Measurements from ENCODE around the gene PKD2L1.
"Not testable (repeated sequence)": the region's sequence is repeated elsewhere in the genome, so short reads cannot be mapped to it uniquely, and the experiment has no call there.

PKD2L1 gene

GRCh38 chr10:100327007-100327717, 2.9 kb downstream of the PKD2L1 start:
- 67% methylated on average over 8 of the region's 8 CpGs for WGBS

GRCh38 chr10:100325158-100325557, 4.9 kb downstream of the PKD2L1 start:
- WGBS = 42% methylated on average over 7 of the region's 7 CpGs
- H3K9me3 ChIP-seq (ENCODE audit: insufficient read depth, low read depth, low read length) = no peaks in the 10 kb centered on the region
- no peaks in the 10 kb centered on the region for H3K36me3 ChIP-seq (ENCODE audit: insufficient read depth, low read length)
- no peaks in the 10 kb centered on the region for H3K4me1 ChIP-seq (ENCODE audit: insufficient read depth, low read length)
- H3K27me3 ChIP-seq (ENCODE audit: insufficient read depth, low read length) = peaks cover 46% of the 10 kb centered on the region
- H3K27ac ChIP-seq (ENCODE audit: low read depth, low read length) = no peak overlapping the region
- H3K9ac ChIP-seq (ENCODE audit: low read depth, low read length) = no peak overlapping the region
- no peak overlapping the region for H3K4me3 ChIP-seq (ENCODE audit: low read length)

More at GRCh38 chr10:100327007-100327717, 2.9 kb downstream of the PKD2L1 start:
- Histone ChIP-seq H3K9me3 (ENCODE audit: insufficient read depth, low read depth, low read length) (no peaks in the 10 kb centered on the region), H3K36me3 (ENCODE audit: insufficient read depth, low read length) (no peaks in the 10 kb centered on the region), H3K4me3 (ENCODE audit: low read length) (no peak overlapping the region), H3K27ac (ENCODE audit: low read depth, low read length) (no peak overlapping the region), H3K27me3 (ENCODE audit: insufficient read depth, low read length) (peaks cover 43% of the 10 kb centered on the region), H3K4me1 (ENCODE audit: insufficient read depth, low read length) (no peaks in the 10 kb centered on the region), H3K9ac (ENCODE audit: low read depth, low read length) (no peak overlapping the region)

- no peaks in the 10 kb centered on the region for H3K4me1 ChIP-seq (ENCODE audit: insufficient read depth, low read length)
- no peak overlapping the region for H3K4me3 ChIP-seq (ENCODE audit: low read length)
- no peak overlapping the region for H3K27ac ChIP-seq (ENCODE audit: low read depth, low read length)
- no peak overlapping the region for H3K9ac ChIP-seq (ENCODE audit: low read depth, low read length)
- no peaks in the 10 kb centered on the region for H3K36me3 ChIP-seq (ENCODE audit: insufficient read depth, low read length)
- H3K27me3 ChIP-seq (ENCODE audit: insufficient read depth, low read length) = peaks cover 18% of the 10 kb centered on the region; the same call in 1 of the 2 replicates
- no peaks in the 10 kb centered on the region for H3K9me3 ChIP-seq (ENCODE audit: insufficient read depth, low read depth, low read length)
- WGBS = 80% methylated on average over 1 of the region's 1 CpG
These were observed 10.2 kb downstream of the PKD2L1 start for GRCh38 chr10:100319707-100320402.

GRCh38 chr10:100318207-100318606, 11.8 kb downstream of the PKD2L1 start:
- Histone ChIP-seq H3K4me1 (ENCODE audit: insufficient read depth, low read length) (no peaks in the 10 kb centered on the region), H3K9ac (ENCODE audit: low read depth, low read length) (no peak overlapping the region), H3K36me3 (ENCODE audit: insufficient read depth, low read length) (no peaks in the 10 kb centered on the region), H3K9me3 (ENCODE audit: insufficient read depth, low read depth, low read length) (no peaks in the 10 kb centered on the region), H3K27ac (ENCODE audit: low read depth, low read length) (no peak overlapping the region), H3K4me3 (ENCODE audit: low read length) (no peak overlapping the region), H3K27me3 (ENCODE audit: insufficient read depth, low read length) (peaks cover 11% of the 10 kb centered on the region; the same call in 1 of the 2 replicates)
- WGBS = 88% methylated on average over 4 of the region's 4 CpGs

- WGBS = 74% methylated on average over 4 of the region's 4 CpGs
- no peaks in the 10 kb centered on the region for H3K4me1 ChIP-seq (ENCODE audit: insufficient read depth, low read length)
These were observed 14.4 kb downstream of the PKD2L1 start for GRCh38 chr10:100315615-100316014.

GRCh38 chr10:100311298-100311697, 18.7 kb downstream of the PKD2L1 start:
- Histone ChIP-seq H3K36me3 (ENCODE audit: insufficient read depth, low read length) (no peaks in the 10 kb centered on the region), H3K4me3 (ENCODE audit: low read length) (no peak overlapping the region), H3K9ac (ENCODE audit: low read depth, low read length) (no peak overlapping the region), H3K4me1 (ENCODE audit: insufficient read depth, low read length) (no peaks in the 10 kb centered on the region), H3K9me3 (ENCODE audit: insufficient read depth, low read depth, low read length) (no peaks in the 10 kb centered on the region), H3K27ac (ENCODE audit: low read depth, low read length) (no peak overlapping the region), H3K27me3 (ENCODE audit: insufficient read depth, low read length) (peaks cover 18% of the 10 kb centered on the region)
- WGBS = 100% methylated on average over 3 of the region's 4 CpGs

More at GRCh38 chr10:100315615-100316014, 14.4 kb downstream of the PKD2L1 start:
- no peak overlapping the region for H3K4me3 ChIP-seq (ENCODE audit: low read length)
- H3K27ac ChIP-seq (ENCODE audit: low read depth, low read length) = no peak overlapping the region
- peaks cover 24% of the 10 kb centered on the region for H3K27me3 ChIP-seq (ENCODE audit: insufficient read depth, low read length)
- no peaks in the 10 kb centered on the region for H3K36me3 ChIP-seq (ENCODE audit: insufficient read depth, low read length)
- H3K9me3 ChIP-seq (ENCODE audit: insufficient read depth, low read depth, low read length) = no peaks in the 10 kb centered on the region
- no peak overlapping the region for H3K9ac ChIP-seq (ENCODE audit: low read depth, low read length)

GRCh38 chr10:100307684-100308083, 22.3 kb downstream of the PKD2L1 start:
- H3K27me3 ChIP-seq (ENCODE audit: insufficient read depth, low read length) = peaks cover 12% of the 10 kb centered on the region
- H3K4me3 ChIP-seq (ENCODE audit: low read length) = no peak overlapping the region
- no peaks in the 10 kb centered on the region for H3K36me3 ChIP-seq (ENCODE audit: insufficient read depth, low read length)
- no peak overlapping the region for H3K27ac ChIP-seq (ENCODE audit: low read depth, low read length)
- H3K9ac ChIP-seq (ENCODE audit: low read depth, low read length) = no peak overlapping the region
- over 99% methylated on average over 3 of the region's 3 CpGs for WGBS
- no peaks in the 10 kb centered on the region for H3K9me3 ChIP-seq (ENCODE audit: insufficient read depth, low read depth, low read length)
- no peaks in the 10 kb centered on the region for H3K4me1 ChIP-seq (ENCODE audit: insufficient read depth, low read length)

- Histone ChIP-seq H3K4me3 (ENCODE audit: low read length) (no peak overlapping the region), H3K27ac (ENCODE audit: low read depth, low read length) (no peak overlapping the region), H3K9me3 (ENCODE audit: insufficient read depth, low read depth, low read length) (no peaks in the 10 kb centered on the region), H3K4me1 (ENCODE audit: insufficient read depth, low read length) (no peaks in the 10 kb centered on the region), H3K9ac (ENCODE audit: low read depth, low read length) (no peak overlapping the region), H3K27me3 (ENCODE audit: insufficient read depth, low read length) (peaks cover 4% of the 10 kb centered on the region; the same call in 1 of the 2 replicates), H3K36me3 (ENCODE audit: insufficient read depth, low read length) (no peaks in the 10 kb centered on the region)
- WGBS = 93% methylated on average over 5 of the region's 5 CpGs
These were observed 23.2 kb downstream of the PKD2L1 start for GRCh38 chr10:100306861-100307260.

GRCh38 chr10:100304414-100304813, 25.6 kb downstream of the PKD2L1 start:
- 92% methylated on average over 3 of the region's 3 CpGs for WGBS
- no peaks in the 10 kb centered on the region for H3K27me3 ChIP-seq (ENCODE audit: insufficient read depth, low read length)
- H3K36me3 ChIP-seq (ENCODE audit: insufficient read depth, low read length) = no peaks in the 10 kb centered on the region
- no peaks in the 10 kb centered on the region for H3K9me3 ChIP-seq (ENCODE audit: insufficient read depth, low read depth, low read length)
- no peak overlapping the region for H3K4me3 ChIP-seq (ENCODE audit: low read length)
- H3K27ac ChIP-seq (ENCODE audit: low read depth, low read length) = no peak overlapping the region
- no peaks in the 10 kb centered on the region for H3K4me1 ChIP-seq (ENCODE audit: insufficient read depth, low read length)
- no peak overlapping the region for H3K9ac ChIP-seq (ENCODE audit: low read depth, low read length)

GRCh38 chr10:100303724-100304319, 26.2 kb downstream of the PKD2L1 start:
- Histone ChIP-seq H3K36me3 (ENCODE audit: insufficient read depth, low read length) (no peaks in the 10 kb centered on the region), H3K27ac (ENCODE audit: low read depth, low read length) (no peak overlapping the region), H3K9me3 (ENCODE audit: insufficient read depth, low read depth, low read length) (no peaks in the 10 kb centered on the region), H3K9ac (ENCODE audit: low read depth, low read length) (no peak overlapping the region), H3K27me3 (ENCODE audit: insufficient read depth, low read length) (no peaks in the 10 kb centered on the region), H3K4me3 (ENCODE audit: low read length) (no peak overlapping the region), H3K4me1 (ENCODE audit: insufficient read depth, low read length) (no peaks in the 10 kb centered on the region)
- 59% methylated on average over 6 of the region's 7 CpGs for WGBS

GRCh38 chr10:100301123-100301522, 28.9 kb downstream of the PKD2L1 start:
- H3K27ac ChIP-seq (ENCODE audit: low read depth, low read length) = peak overlapping the region; percentile 62; the same call in 1 of the 2 replicates
- not testable (repeated sequence) for H3K9ac ChIP-seq (ENCODE audit: low read depth, low read length); H3K27me3 ChIP-seq (ENCODE audit: insufficient read depth, low read length); H3K36me3 ChIP-seq (ENCODE audit: insufficient read depth, low read length); H3K9me3 ChIP-seq (ENCODE audit: insufficient read depth, low read depth, low read length); H3K4me3 ChIP-seq (ENCODE audit: low read length); H3K4me1 ChIP-seq (ENCODE audit: insufficient read depth, low read length)
- 50% methylated on average over 4 of the region's 5 CpGs for WGBS

All from HUES64 (cell line).